Endothelial cell of umbilical vein (primary cell): ENCODE measurements around the gene CCDC30.

Experiments
- CTCF ChIP-seq, 2 donors: IDR thresholded peaks; 1 replicate in 1 of 2; 2 replicates in 1 of 2; pipeline ENCODE4 v1.5.1; 2011; ENCODE audit warnings: low read length in 2 of 2, mild to moderate bottlenecking in 2 of 2, moderate library complexity in 2 of 2, control low read depth in 1 of 2, inconsistent platforms in 1 of 2, low read depth in 1 of 2; ENCODE audit not compliant: insufficient read depth in 1 of 2; ENCODE audit errors: extremely low read depth in 1 of 2
- POLR2AphosphoS5 ChIP-seq: IDR thresholded peaks from 2 replicates; pipeline ENCODE4 v1.6.1; 2012; ENCODE audit warnings: low read depth, mild to moderate bottlenecking, control low read depth, low read length, moderate library complexity; ENCODE audit not compliant: insufficient read depth

DNA sequence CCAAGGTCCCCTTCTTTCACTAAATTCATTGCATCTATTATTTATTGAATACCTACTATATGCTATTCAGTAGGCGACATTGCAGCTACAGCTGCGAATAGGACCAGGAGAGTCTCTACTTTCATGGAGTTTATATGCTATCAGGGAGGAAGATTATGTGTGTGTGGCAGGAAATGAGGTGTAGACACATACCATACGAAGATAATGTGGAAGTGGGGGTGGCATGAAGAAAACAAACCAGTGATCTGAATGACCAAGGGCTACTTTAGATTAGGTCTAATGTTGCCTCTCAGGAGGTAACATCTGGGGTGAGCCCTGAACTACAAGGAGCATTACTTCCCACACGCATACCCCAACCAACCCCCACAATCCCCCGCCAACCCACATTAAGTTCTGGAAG lies 194.1 kb downstream of the CCDC30 start:
- TF ChIP-seq POLR2AphosphoS5: no peak
- no peak for TF ChIP-seq CTCF (IDR thresholded peaks at IDR 0.05; ENCODE audit: extremely low read depth in 1 of 2, insufficient read depth in 1 of 2, low read depth in 1 of 2, low read length in 2 of 2)
